ENCODE data around the gene GAB2. TPM values are rescaled to one million over a fixed set of nuclear protein-coding genes. Genes with fewer than 3 reads are reported as not detected.

GAB2 gene
- total RNA-seq, 4 donors from 2014 or later, result 15.9 to 82.3 (median 21.1) TPM

GRCh38 chr11:78217650-78218541, 199.7 kb downstream of the GAB2 start:
- Histone ChIP-seq H3K4me1 (no peaks in the 10 kb centered on the region), H3K4me3 (no peak overlapping the region), H3K27ac (no peak overlapping the region), H3K9me3 (no peaks in the 10 kb centered on the region), H3K36me3 (no peaks in the 10 kb centered on the region), H3K27me3 (no peaks in the 10 kb centered on the region)
- TF ChIP-seq CTCF (IDR thresholded peaks at IDR 0.05) (no peak), POLR2A (IDR thresholded peaks at IDR 0.05) (no peak)
- intact Hi-C loops (cut with DNase I; ENCODE audit: low total_unique reads), result no loop called here
- no peak for DNase-seq

- H3K4me3 ChIP-seq, result no peak overlapping the region
- H3K36me3 ChIP-seq, result no peaks in the 10 kb centered on the region
- TF ChIP-seq POLR2A (IDR thresholded peaks at IDR 0.05) (no peak), CTCF (IDR thresholded peaks at IDR 0.05) (no peak)
- no peaks in the 10 kb centered on the region for H3K27me3 ChIP-seq
- DNase-seq, result no peak
- intact Hi-C loops (cut with DNase I; ENCODE audit: low total_unique reads), result no loop called here
- H3K4me1 ChIP-seq, result no peaks in the 10 kb centered on the region
- no peak overlapping the region for H3K27ac ChIP-seq
- no peaks in the 10 kb centered on the region for H3K9me3 ChIP-seq
Measured at GRCh38 chr11:78216571-78217287, 200.9 kb downstream of the GAB2 start.

- Histone ChIP-seq H3K36me3 (no peaks in the 10 kb centered on the region), H3K27me3 (no peaks in the 10 kb centered on the region), H3K9me3 (no peaks in the 10 kb centered on the region), H3K27ac (no peak overlapping the region), H3K4me3 (no peak overlapping the region), H3K4me1 (no peaks in the 10 kb centered on the region)
- peak in 1 of 2 donors; percentile 7 for DNase-seq
- no peak for TF ChIP-seq POLR2A (IDR thresholded peaks at IDR 0.05)
- no peak for TF ChIP-seq CTCF (IDR thresholded peaks at IDR 0.05)
- intact Hi-C loops (cut with DNase I; ENCODE audit: low total_unique reads), result no loop called here
Measured at GRCh38 chr11:78216021-78216420, 201.6 kb downstream of the GAB2 start.

GRCh38 chr11:78214331-78215194, 203.1 kb downstream of the GAB2 start:
- Histone ChIP-seq H3K4me3 (no peak overlapping the region), H3K27ac (no peak overlapping the region), H3K27me3 (no peaks in the 10 kb centered on the region), H3K36me3 (no peaks in the 10 kb centered on the region), H3K9me3 (no peaks in the 10 kb centered on the region), H3K4me1 (no peaks in the 10 kb centered on the region)
- no peak for DNase-seq
- TF ChIP-seq CTCF (IDR thresholded peaks at IDR 0.05), result no peak
- TF ChIP-seq POLR2A (IDR thresholded peaks at IDR 0.05), result no peak
- intact Hi-C loops (cut with DNase I; ENCODE audit: low total_unique reads), result no loop called here
